ENCODE data around the gene FBXO4.

The FBXO4 gene

DNA sequence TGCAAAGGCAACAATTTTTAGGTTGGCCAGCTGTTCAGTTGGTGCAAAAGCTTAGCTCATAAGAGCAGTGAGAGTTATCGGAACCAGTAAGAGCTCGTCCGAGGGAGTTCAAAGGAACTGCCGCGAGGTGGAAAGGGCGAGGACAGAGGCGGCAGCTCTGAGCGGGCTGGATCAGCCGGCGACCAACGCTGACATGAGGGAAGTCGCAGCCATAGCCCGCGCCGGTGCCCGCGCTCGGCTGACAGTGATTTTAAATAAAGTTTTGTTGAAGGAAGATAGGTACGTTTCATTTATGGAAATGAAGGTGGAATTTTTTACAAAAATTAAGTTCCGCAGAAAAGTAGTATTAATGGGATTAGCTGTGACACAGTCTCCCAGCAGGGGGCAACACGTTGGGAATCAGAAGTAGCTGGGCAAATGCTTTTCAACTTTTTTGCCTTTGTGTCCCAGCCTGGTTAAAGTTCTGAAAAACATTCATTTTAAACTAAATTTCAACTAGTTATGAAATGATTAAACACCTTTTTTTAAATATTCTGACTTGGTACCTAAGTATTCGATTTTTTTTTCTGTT lies 43.2 kb downstream of the FBXO4 start:
- no peak overlapping the region for H3K4me3 ChIP-seq (replicated peaks; ENCODE audit: insufficient read depth, low read length)
- no peaks in the 10 kb centered on the region for H3K27me3 ChIP-seq (ENCODE audit: insufficient read depth, poor library complexity, severe bottlenecking)
- no peak overlapping the region for H3K27ac ChIP-seq (replicated peaks)
- no peak for DNase-seq (ENCODE audit: low read depth in 1 of 2, low spot score in 1 of 2)
- TF ChIP-seq, protein P1, sequence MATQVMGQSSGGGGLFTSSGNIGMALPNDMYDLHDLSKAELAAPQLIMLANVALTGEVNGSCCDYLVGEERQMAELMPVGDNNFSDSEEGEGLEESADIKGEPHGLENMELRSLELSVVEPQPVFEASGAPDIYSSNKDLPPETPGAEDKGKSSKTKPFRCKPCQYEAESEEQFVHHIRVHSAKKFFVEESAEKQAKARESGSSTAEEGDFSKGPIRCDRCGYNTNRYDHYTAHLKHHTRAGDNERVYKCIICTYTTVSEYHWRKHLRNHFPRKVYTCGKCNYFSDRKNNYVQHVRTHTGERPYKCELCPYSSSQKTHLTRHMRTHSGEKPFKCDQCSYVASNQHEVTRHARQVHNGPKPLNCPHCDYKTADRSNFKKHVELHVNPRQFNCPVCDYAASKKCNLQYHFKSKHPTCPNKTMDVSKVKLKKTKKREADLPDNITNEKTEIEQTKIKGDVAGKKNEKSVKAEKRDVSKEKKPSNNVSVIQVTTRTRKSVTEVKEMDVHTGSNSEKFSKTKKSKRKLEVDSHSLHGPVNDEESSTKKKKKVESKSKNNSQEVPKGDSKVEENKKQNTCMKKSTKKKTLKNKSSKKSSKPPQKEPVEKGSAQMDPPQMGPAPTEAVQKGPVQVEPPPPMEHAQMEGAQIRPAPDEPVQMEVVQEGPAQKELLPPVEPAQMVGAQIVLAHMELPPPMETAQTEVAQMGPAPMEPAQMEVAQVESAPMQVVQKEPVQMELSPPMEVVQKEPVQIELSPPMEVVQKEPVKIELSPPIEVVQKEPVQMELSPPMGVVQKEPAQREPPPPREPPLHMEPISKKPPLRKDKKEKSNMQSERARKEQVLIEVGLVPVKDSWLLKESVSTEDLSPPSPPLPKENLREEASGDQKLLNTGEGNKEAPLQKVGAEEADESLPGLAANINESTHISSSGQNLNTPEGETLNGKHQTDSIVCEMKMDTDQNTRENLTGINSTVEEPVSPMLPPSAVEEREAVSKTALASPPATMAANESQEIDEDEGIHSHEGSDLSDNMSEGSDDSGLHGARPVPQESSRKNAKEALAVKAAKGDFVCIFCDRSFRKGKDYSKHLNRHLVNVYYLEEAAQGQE (IDR thresholded peaks at IDR 0.05; ENCODE audit: insufficient replicate concordance, low read depth) = no peak
- TF ChIP-seq GABPA (IDR thresholded peaks at IDR 0.05; ENCODE audit: low read depth) = no peak
- no peak for TF ChIP-seq SPI1 (IDR thresholded peaks at IDR 0.05; ENCODE audit: borderline replicate concordance, low read depth)
- TF ChIP-seq POLR2AphosphoS5 (IDR thresholded peaks at IDR 0.05; ENCODE audit: low read depth) = no peak
- TF ChIP-seq, protein P2, sequence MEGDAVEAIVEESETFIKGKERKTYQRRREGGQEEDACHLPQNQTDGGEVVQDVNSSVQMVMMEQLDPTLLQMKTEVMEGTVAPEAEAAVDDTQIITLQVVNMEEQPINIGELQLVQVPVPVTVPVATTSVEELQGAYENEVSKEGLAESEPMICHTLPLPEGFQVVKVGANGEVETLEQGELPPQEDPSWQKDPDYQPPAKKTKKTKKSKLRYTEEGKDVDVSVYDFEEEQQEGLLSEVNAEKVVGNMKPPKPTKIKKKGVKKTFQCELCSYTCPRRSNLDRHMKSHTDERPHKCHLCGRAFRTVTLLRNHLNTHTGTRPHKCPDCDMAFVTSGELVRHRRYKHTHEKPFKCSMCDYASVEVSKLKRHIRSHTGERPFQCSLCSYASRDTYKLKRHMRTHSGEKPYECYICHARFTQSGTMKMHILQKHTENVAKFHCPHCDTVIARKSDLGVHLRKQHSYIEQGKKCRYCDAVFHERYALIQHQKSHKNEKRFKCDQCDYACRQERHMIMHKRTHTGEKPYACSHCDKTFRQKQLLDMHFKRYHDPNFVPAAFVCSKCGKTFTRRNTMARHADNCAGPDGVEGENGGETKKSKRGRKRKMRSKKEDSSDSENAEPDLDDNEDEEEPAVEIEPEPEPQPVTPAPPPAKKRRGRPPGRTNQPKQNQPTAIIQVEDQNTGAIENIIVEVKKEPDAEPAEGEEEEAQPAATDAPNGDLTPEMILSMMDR (IDR thresholded peaks at IDR 0.05; ENCODE audit: insufficient read depth, low read length) = no peak

DNA sequence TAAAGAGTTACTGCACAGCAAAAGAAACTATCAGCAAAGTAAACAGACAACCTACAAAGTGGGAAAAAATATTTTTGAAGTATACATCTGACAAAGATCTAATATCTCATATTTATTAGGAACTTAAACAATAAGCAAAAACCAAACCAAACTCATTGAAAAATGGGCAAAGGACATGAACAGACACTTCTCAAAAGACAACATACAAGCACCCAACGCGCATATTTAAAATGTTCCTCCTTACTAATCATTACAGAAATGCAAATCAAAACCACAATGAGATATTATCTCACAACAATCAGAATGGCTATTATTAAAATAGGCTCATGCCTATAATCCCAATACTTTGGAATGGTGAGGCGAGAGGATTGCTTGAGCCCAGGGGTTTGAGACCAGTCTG lies 48.0 kb downstream of the FBXO4 start:
- TF ChIP-seq GABPA (IDR thresholded peaks at IDR 0.05; ENCODE audit: low read depth) = no peak
- no peak for TF ChIP-seq POLR2AphosphoS5 (IDR thresholded peaks at IDR 0.05; ENCODE audit: low read depth)
- no peak for TF ChIP-seq SPI1 (IDR thresholded peaks at IDR 0.05; ENCODE audit: borderline replicate concordance, low read depth)
- TF ChIP-seq, protein P1 (IDR thresholded peaks at IDR 0.05; ENCODE audit: insufficient replicate concordance, low read depth) = no peak
- TF ChIP-seq, protein P2 (IDR thresholded peaks at IDR 0.05; ENCODE audit: insufficient read depth, low read length) = no peak

DNA sequence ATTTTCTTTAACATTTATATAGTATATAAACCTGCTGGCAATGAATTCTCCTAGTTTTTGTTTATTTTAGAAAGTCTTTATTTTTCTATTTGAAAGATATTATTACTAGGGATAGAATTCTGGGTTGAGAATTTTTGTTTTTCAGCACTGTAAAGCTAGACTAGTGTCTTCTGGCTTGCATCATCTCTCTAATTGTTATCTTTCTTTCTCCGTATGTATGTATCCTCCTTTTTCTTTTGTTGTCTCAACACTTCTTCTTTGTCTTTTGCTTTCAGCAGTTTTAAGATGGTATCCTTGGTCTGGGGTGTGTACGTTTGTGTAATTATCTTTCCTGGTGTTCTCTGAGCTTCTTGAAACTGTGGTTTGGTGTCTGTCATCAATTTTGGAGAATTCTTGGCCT lies 48.8 kb downstream of the FBXO4 start:
- Histone ChIP-seq H3K27me3 (ENCODE audit: insufficient read depth, poor library complexity, severe bottlenecking) (no peaks in the 10 kb centered on the region), H3K27ac (replicated peaks) (no peak overlapping the region), H3K4me3 (replicated peaks; ENCODE audit: insufficient read depth, low read length) (no peak overlapping the region)
- DNase-seq (ENCODE audit: low read depth in 1 of 2, low spot score in 1 of 2) = no peak
- TF ChIP-seq, protein P1 (IDR thresholded peaks at IDR 0.05; ENCODE audit: insufficient replicate concordance, low read depth) = no peak
- no peak for TF ChIP-seq POLR2AphosphoS5 (IDR thresholded peaks at IDR 0.05; ENCODE audit: low read depth)
- no peak for TF ChIP-seq GABPA (IDR thresholded peaks at IDR 0.05; ENCODE audit: low read depth)
- TF ChIP-seq, protein P2 (IDR thresholded peaks at IDR 0.05; ENCODE audit: insufficient read depth, low read length) = no peak
- TF ChIP-seq SPI1 (IDR thresholded peaks at IDR 0.05; ENCODE audit: borderline replicate concordance, low read depth) = no peak

More for the DNA sequence above, 48.0 kb downstream of the FBXO4 start:
- H3K27ac ChIP-seq (replicated peaks) = no peak overlapping the region
- no peak overlapping the region for H3K4me3 ChIP-seq (replicated peaks; ENCODE audit: insufficient read depth, low read length)
- no peak for DNase-seq (ENCODE audit: low read depth in 1 of 2, low spot score in 1 of 2)
- H3K27me3 ChIP-seq (ENCODE audit: insufficient read depth, poor library complexity, severe bottlenecking) = no peaks in the 10 kb centered on the region
